Stimulated activated CD4-positive, alpha-beta T cell treated with anti-CD3 and anti-CD28 coated beads, Interleukin-4, amount 100 ng/mL, for 48 hours (primary cell): ENCODE measurements around the gene MORN5.
A peak's percentile ranks its signal among the peaks of the same experiment; 100 is the strongest.

ENCODE experiments used
- DNase-seq, 2 donors: peaks; one replicate each; pipeline ENCODE4 v3.0.0-alpha.2; 2020; ENCODE audit warnings: low read depth in 2 of 2

The MORN5 gene

GRCh38 chr9:122143876-122144405, 15.8 kb upstream of the MORN5 start:
- no peak for DNase-seq

GRCh38 chr9:122144836-122145591, 14.7 kb upstream of the MORN5 start:
- no peak for DNase-seq

GRCh38 chr9:122145592-122145863, 14.2 kb upstream of the MORN5 start:
- DNase-seq = no peak

- no peak for DNase-seq
Observed at GRCh38 chr9:122151267-122151828, 8.4 kb upstream of the MORN5 start.

- DNase-seq = no peak
Observed at GRCh38 chr9:122155796-122156195, 3.9 kb upstream of the MORN5 start.

GRCh38 chr9:122158202-122158601, 1.5 kb upstream of the MORN5 start:
- peak; percentile 9 to 19 for DNase-seq

- DNase-seq = no peak
Observed at GRCh38 chr9:122159925-122160246, 178 bp downstream of the MORN5 start.

GRCh38 chr9:122162415-122162814, 2.7 kb downstream of the MORN5 start:
- no peak for DNase-seq

- no peak for DNase-seq
Observed at GRCh38 chr9:122164286-122164685, 4.6 kb downstream of the MORN5 start.

GRCh38 chr9:122168356-122168755, 8.6 kb downstream of the MORN5 start:
- no peak for DNase-seq

GRCh38 chr9:122172131-122172530, 12.4 kb downstream of the MORN5 start:
- no peak for DNase-seq

GRCh38 chr9:122173670-122174069, 14.0 kb downstream of the MORN5 start:
- no peak for DNase-seq

- DNase-seq = no peak
Observed at GRCh38 chr9:122176916-122177315, 17.2 kb downstream of the MORN5 start.

GRCh38 chr9:122179054-122179689, 19.5 kb downstream of the MORN5 start:
- DNase-seq = no peak

- DNase-seq = no peak
Observed at GRCh38 chr9:122179690-122180074, 20.0 kb downstream of the MORN5 start.

GRCh38 chr9:122180633-122181032, 20.9 kb downstream of the MORN5 start:
- no peak for DNase-seq

- DNase-seq = no peak
Observed at GRCh38 chr9:122183501-122183900, 23.8 kb downstream of the MORN5 start.

GRCh38 chr9:122184551-122184950, 24.8 kb downstream of the MORN5 start:
- DNase-seq = no peak

- DNase-seq = no peak
Observed at GRCh38 chr9:122186301-122186700, 26.6 kb downstream of the MORN5 start.

- DNase-seq = no peak
Observed at GRCh38 chr9:122186777-122187470, 27.2 kb downstream of the MORN5 start.

GRCh38 chr9:122188369-122188768, 28.7 kb downstream of the MORN5 start:
- no peak for DNase-seq

GRCh38 chr9:122190597-122191381, 31.1 kb downstream of the MORN5 start:
- DNase-seq = peak in 1 of 2 donors; percentile 6
